Colonic mucosa (tissue), 4 donors: ENCODE data around the gene BRI3. TPM values are rescaled to one million over a fixed set of nuclear protein-coding genes. Genes with fewer than 3 reads are reported as not detected.

Experiments used
- DNase-seq: peaks from one replicate; pipeline ENCODE4 v3.0.0-alpha.2; 2020
- H3K27ac ChIP-seq: fragments of 200-600 bp; one replicate; pipeline ENCODE4 v1.8.0; 2021
- H3K27me3 ChIP-seq: fragments of 200-600 bp; one replicate; pipeline ENCODE4 v1.8.0; 2021
- H3K36me3 ChIP-seq: fragments of 200-600 bp; one replicate; pipeline ENCODE4 v1.8.0; 2021
- H3K4me1 ChIP-seq: fragments of 200-600 bp; one replicate; pipeline ENCODE4 v1.8.0; 2021; ENCODE audit warnings: mild to moderate bottlenecking
- H3K4me3 ChIP-seq: fragments of 200-600 bp; one replicate; pipeline ENCODE4 v1.8.0; 2021
- H3K9ac ChIP-seq, 2 donors: one replicate each; pipeline ENCODE4 v1.7.0; 2013; ENCODE audit warnings: control low read depth in 2 of 2, low read depth in 2 of 2, low read length in 2 of 2
- H3K9me3 ChIP-seq: fragments of 200-600 bp; one replicate; pipeline ENCODE4 v1.8.0; 2021
- CTCF ChIP-seq: fragments of 200-600 bp; IDR thresholded peaks from one replicate; pipeline ENCODE4 v1.8.0; 2022; ENCODE audit warnings: antibody characterized with exemption, mild to moderate bottlenecking
- intact Hi-C: fragments of 100-400 bp; cut with DNase I; formaldehyde crosslinking; loops from one replicate; pipeline ENCODE4 v1.14.1; 2022
- total RNA-seq, 2 donors: library from RNA; stranded (reverse); fragmentation: NEBNext Ultra II Directional in 1 of 2; extraction: Animal tissue kit (Norgen Biotek cat#: 25700) in 1 of 2; gene quantifications; one replicate each; pipeline ENCODE4 v1.2.1, GENCODE V29; 2021
- donor health status: healthy.
- donor health status: DM: no; HTN: no; CAD: no.
- donor health status: DM: no; HTN: no; CAD: no.

The BRI3 gene
- total RNA-seq, 2 donors from 2014 or later = 152 to 187 TPM

- Histone ChIP-seq H3K27ac (peak overlapping the region; percentile 88), H3K27me3 (no peaks in the 10 kb centered on the region), H3K9ac (peak overlapping the region in 1 of 2 donors; percentile 93), H3K4me1 (peaks cover 8% of the 10 kb centered on the region), H3K9me3 (no peaks in the 10 kb centered on the region), H3K36me3 (no peaks in the 10 kb centered on the region), H3K4me3 (peak overlapping the region; percentile 70)
- DNase-seq = peak; percentile 32
- intact Hi-C loops = no loop called here
- TF ChIP-seq CTCF = no peak
These were observed 30.7 kb upstream of the BRI3 start for GRCh38 chr7:98250789-98251188.

- TF ChIP-seq CTCF = no peak
- Histone ChIP-seq H3K9me3 (no peaks in the 10 kb centered on the region), H3K36me3 (no peaks in the 10 kb centered on the region), H3K27ac (peak overlapping the region; percentile 88), H3K9ac (peak overlapping the region; percentile 82 to 93), H3K27me3 (no peaks in the 10 kb centered on the region), H3K4me1 (peaks cover 8% of the 10 kb centered on the region), H3K4me3 (peak overlapping the region; percentile 70)
- DNase-seq = no peak
- intact Hi-C loops = no loop called here
These were observed 30.3 kb upstream of the BRI3 start for GRCh38 chr7:98251231-98251600.

DNA sequence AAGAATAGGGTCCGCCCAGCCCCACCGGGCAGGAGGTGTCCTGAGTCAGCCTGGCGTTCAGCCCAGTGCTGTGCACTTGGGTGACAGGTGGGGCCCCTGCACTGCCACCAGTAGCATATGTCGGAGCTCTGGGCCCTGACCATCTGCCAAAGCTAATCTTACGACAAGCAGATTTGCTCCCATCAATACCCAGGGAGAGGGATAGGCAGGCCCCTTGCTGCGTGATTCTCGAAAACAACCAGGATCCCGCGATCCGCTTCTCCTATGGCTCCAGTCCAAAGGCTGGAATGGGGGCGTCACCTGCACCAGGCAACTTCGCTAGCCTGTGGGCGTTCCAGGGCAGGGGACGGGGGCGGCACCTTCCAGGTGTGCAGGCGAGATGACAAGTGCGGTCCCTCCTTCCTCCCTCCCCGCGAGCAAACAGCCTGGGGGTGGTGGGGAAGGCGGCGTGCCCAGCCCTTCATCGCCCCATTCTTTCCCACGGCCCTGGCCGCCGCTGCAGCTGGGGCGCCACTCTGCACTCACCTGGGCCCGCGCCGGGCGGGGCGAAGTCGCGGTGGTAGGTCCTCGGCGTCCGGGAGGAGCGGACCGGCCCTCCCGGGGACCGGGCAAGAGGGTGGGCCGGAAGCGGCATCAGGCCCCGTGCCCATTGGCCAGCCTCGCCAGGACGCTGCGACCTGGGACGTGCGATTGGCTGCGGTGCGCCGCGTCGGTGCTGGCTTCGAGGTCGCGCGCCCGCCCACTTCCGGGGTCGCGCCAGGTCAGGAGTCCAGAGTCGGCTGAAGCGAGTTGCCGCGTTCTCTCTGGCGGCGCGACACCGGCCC is 29.7 kb upstream of the BRI3 start, which contains the start of gene TECPR1:
Gene TECPR1, minus strand, starts transcription at position 632 of the 824 bp plus-strand sequence. CDS start 6,086 bp downstream, outside the sequence.
- no peaks in the 10 kb centered on the region for H3K36me3 ChIP-seq
- no peaks in the 10 kb centered on the region for H3K27me3 ChIP-seq
- peaks cover 8% of the 10 kb centered on the region for H3K4me1 ChIP-seq
- peak within 1 kb of the TSS; percentile 70 for H3K4me3 ChIP-seq
- H3K9ac ChIP-seq = peak within 1 kb of the TSS; percentile 82 to 93
- peak; percentile 96 for DNase-seq
- intact Hi-C loops = no loop called here
- H3K27ac ChIP-seq = peak within 1 kb of the TSS; percentile 88
- no peak for TF ChIP-seq CTCF
- no peaks in the 10 kb centered on the region for H3K9me3 ChIP-seq

DNA sequence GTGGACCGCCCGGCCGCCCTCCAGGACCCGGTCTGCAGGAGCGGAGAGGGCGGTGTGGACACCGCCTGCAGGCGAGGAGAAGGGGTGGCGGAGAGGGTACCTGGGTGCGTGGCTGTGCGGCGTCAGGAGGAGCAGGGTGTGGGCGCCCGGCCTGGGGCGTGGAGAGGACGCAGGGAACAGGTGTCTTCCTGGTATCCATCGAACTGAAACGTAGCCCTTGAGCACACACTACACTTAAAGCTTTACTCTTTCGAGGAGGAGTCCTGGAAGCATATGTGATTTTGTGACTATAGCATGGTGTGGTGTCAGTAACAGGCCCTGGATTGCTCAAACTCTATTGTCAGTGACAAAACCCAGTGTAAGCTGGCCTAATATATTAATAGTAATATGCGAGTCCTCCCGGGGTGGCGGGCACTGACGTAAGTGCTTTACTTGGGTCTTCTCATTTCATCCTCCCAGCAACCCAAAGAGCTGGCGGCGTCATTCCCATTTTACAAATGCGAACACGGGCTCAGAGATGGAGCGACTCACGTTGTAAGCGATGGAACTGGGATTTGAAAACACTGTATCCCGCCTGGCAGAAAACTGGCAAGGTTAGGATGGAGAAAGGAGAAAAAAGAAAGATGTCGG is 28.9 kb upstream of the BRI3 start:
- H3K27ac ChIP-seq = peak overlapping the region; percentile 88
- intact Hi-C loops = no loop called here
- H3K4me3 ChIP-seq = peak overlapping the region; percentile 70
- no peak for TF ChIP-seq CTCF
- H3K9ac ChIP-seq = peak overlapping the region; percentile 74 to 77
- no peaks in the 10 kb centered on the region for H3K27me3 ChIP-seq
- H3K36me3 ChIP-seq = no peaks in the 10 kb centered on the region
- no peak for DNase-seq
- no peaks in the 10 kb centered on the region for H3K9me3 ChIP-seq
- peaks cover 8% of the 10 kb centered on the region for H3K4me1 ChIP-seq

GRCh38 chr7:98254516-98254915 is 27.0 kb upstream of the BRI3 start:
- no peaks in the 10 kb centered on the region for H3K27me3 ChIP-seq
- no peak overlapping the region for H3K4me3 ChIP-seq
- DNase-seq = no peak
- no peak for TF ChIP-seq CTCF
- no peaks in the 10 kb centered on the region for H3K9me3 ChIP-seq
- H3K36me3 ChIP-seq = no peaks in the 10 kb centered on the region
- H3K9ac ChIP-seq = no peak overlapping the region
- peaks cover 8% of the 10 kb centered on the region for H3K4me1 ChIP-seq
- no peak overlapping the region for H3K27ac ChIP-seq
- intact Hi-C loops = no loop called here
